Loucy (cell line): ENCODE results near the gene RAP1GAP2.

Source experiments
- H2AFZ ChIP-seq: fragments of 200-600 bp; sonication (generic); 2 replicates; pipeline ENCODE4 v1.6.0; 2016; ENCODE audit warnings: antibody characterized with exemption, mild to moderate bottlenecking, low read length, moderate library complexity
- H3F3A ChIP-seq: fragments of 200-600 bp; 2 replicates; pipeline ENCODE4 v1.6.0; 2016; ENCODE audit warnings: antibody characterized with exemption, low read depth, mild to moderate bottlenecking
- H3K27me3 ChIP-seq: fragments of 200-600 bp; sonication (generic); 2 replicates; pipeline ENCODE4 v1.6.1; 2014; ENCODE audit warnings: low read length, mild to moderate bottlenecking; ENCODE audit not compliant: insufficient read depth, poor library complexity, severe bottlenecking
- H3K36me3 ChIP-seq: fragments of 200-600 bp; sonication (generic); 2 replicates; pipeline ENCODE4 v1.6.1; 2016; ENCODE audit warnings: low read length; ENCODE audit not compliant: insufficient read depth
- H3K4me1 ChIP-seq: fragments of 200-600 bp; sonication (generic); 2 replicates; pipeline ENCODE4 v1.5.1; 2014; ENCODE audit warnings: low read length, mild to moderate bottlenecking; ENCODE audit not compliant: insufficient read depth, poor library complexity, severe bottlenecking
- H3K4me2 ChIP-seq: fragments of 200-600 bp; sonication (generic); 2 replicates; pipeline ENCODE4 v1.6.0; 2014; ENCODE audit warnings: antibody characterized with exemption, low read length, low read depth, mild to moderate bottlenecking; ENCODE audit not compliant: poor library complexity, severe bottlenecking
- H3K4me3 ChIP-seq: fragments of 200-600 bp; sonication (generic); 2 replicates; pipeline ENCODE4 v1.5.1; 2014; ENCODE audit warnings: low read length, mild to moderate bottlenecking, mixed read lengths; ENCODE audit not compliant: poor library complexity, severe bottlenecking
- H3K79me2 ChIP-seq: fragments of 200-600 bp; sonication (generic); 2 replicates; pipeline ENCODE4 v1.6.1; 2014; ENCODE audit warnings: low read length; ENCODE audit not compliant: insufficient read depth
- H3K9ac ChIP-seq: fragments of 200-600 bp; sonication (generic); 2 replicates; pipeline ENCODE4 v1.6.0; 2014; ENCODE audit warnings: mild to moderate bottlenecking, low read depth, low read length, moderate library complexity; ENCODE audit not compliant: poor library complexity, severe bottlenecking
- H3K9me2 ChIP-seq: fragments of 200-600 bp; sonication (generic); replicated peaks from 2 replicates; pipeline ENCODE4 v1.6.1; 2016; ENCODE audit warnings: low read depth, low read length, mixed read lengths
- H3K9me3 ChIP-seq: fragments of 200-600 bp; sonication (generic); 2 replicates; pipeline ENCODE4 v1.6.1; 2014; ENCODE audit warnings: mild to moderate bottlenecking, antibody characterized with exemption, low read length, low read depth; ENCODE audit not compliant: insufficient read depth
- H4K20me1 ChIP-seq: fragments of 200-600 bp; sonication (generic); 2 replicates; pipeline ENCODE4 v1.6.0; 2014; ENCODE audit warnings: antibody characterized with exemption, low read length, mild to moderate bottlenecking; ENCODE audit not compliant: insufficient read depth, poor library complexity, severe bottlenecking
- CTCF ChIP-seq: fragments of 200-600 bp; sonication (generic); conservative IDR thresholded peaks from 2 replicates; pipeline ENCODE4 v1.5.1; 2014; ENCODE audit warnings: mild to moderate bottlenecking, antibody characterized with exemption, low read length
- EZH2phosphoT487 ChIP-seq: fragments of 200-600 bp; IDR thresholded peaks from 2 replicates; pipeline ENCODE4 v1.6.1; 2018; ENCODE audit warnings: antibody characterized with exemption, mild to moderate bottlenecking, moderate library complexity, borderline replicate concordance

Gene RAP1GAP2

GRCh38 chr17:2883544-2884213 is 87.4 kb downstream of the RAP1GAP2 start:
- no peaks in the 10 kb centered on the region for H3K9me3 ChIP-seq
- no peaks in the 10 kb centered on the region for H3K9me2 ChIP-seq
- no peaks in the 10 kb centered on the region for H3F3A ChIP-seq
- TF ChIP-seq CTCF: no peak
- TF ChIP-seq EZH2phosphoT487: no peak
- H2AFZ ChIP-seq: no peak overlapping the region
- H3K27me3 ChIP-seq: no peaks in the 10 kb centered on the region
- H4K20me1 ChIP-seq: peaks cover 82% of the 10 kb centered on the region
- H3K4me3 ChIP-seq: no peak overlapping the region
- H3K4me1 ChIP-seq: peaks cover 18% of the 10 kb centered on the region
- H3K79me2 ChIP-seq: peaks cover 100% of the 10 kb centered on the region
- H3K36me3 ChIP-seq: peaks cover 28% of the 10 kb centered on the region; the same call in 1 of the 2 replicates
- H3K4me2 ChIP-seq: peak overlapping the region; percentile 63
- no peak overlapping the region for H3K9ac ChIP-seq

- Histone ChIP-seq H3K9me3 (no peaks in the 10 kb centered on the region), H3K4me1 (peaks cover 16% of the 10 kb centered on the region), H3K79me2 (peaks cover 99% of the 10 kb centered on the region)
Measured at GRCh38 chr17:2885733-2886132, 89.5 kb downstream of the RAP1GAP2 start.

GRCh38 chr17:2888326-2888725 is 92.1 kb downstream of the RAP1GAP2 start:
- H3K4me1 ChIP-seq: peaks cover 7% of the 10 kb centered on the region
- H2AFZ ChIP-seq: no peak overlapping the region
- no peaks in the 10 kb centered on the region; the same call in 1 of the 2 replicates for H3F3A ChIP-seq
- H4K20me1 ChIP-seq: peaks cover 80% of the 10 kb centered on the region
- H3K36me3 ChIP-seq: peaks cover 52% of the 10 kb centered on the region; the same call in 1 of the 2 replicates
- no peak overlapping the region for H3K4me3 ChIP-seq
- TF ChIP-seq EZH2phosphoT487 (no peak), CTCF (no peak)
- no peaks in the 10 kb centered on the region for H3K9me2 ChIP-seq
- no peak overlapping the region for H3K4me2 ChIP-seq
- no peaks in the 10 kb centered on the region for H3K9me3 ChIP-seq
- H3K79me2 ChIP-seq: peaks cover 99% of the 10 kb centered on the region
- H3K9ac ChIP-seq: no peak overlapping the region
- H3K27me3 ChIP-seq: no peaks in the 10 kb centered on the region

More at GRCh38 chr17:2885733-2886132, 89.5 kb downstream of the RAP1GAP2 start:
- TF ChIP-seq CTCF: no peak
- H3K27me3 ChIP-seq: no peaks in the 10 kb centered on the region
- peaks cover 75% of the 10 kb centered on the region for H4K20me1 ChIP-seq
- no peak overlapping the region for H3K9ac ChIP-seq
- H3F3A ChIP-seq: no peaks in the 10 kb centered on the region; the same call in 1 of the 2 replicates
- H2AFZ ChIP-seq: no peak overlapping the region
- H3K36me3 ChIP-seq: peaks cover 36% of the 10 kb centered on the region; the same call in 1 of the 2 replicates
- H3K9me2 ChIP-seq: no peaks in the 10 kb centered on the region
- no peak overlapping the region for H3K4me2 ChIP-seq
- H3K4me3 ChIP-seq: no peak overlapping the region
